Stomach (tissue), 4 donors: ENCODE results near the gene RNF4.

ENCODE experiments used
- EP300 ChIP-seq: sonication (generic); formaldehyde crosslinking; IDR thresholded peaks from one replicate; pipeline ENCODE4 v1.6.1; 2017; ENCODE audit warnings: antibody characterized with exemption
- POLR2A ChIP-seq, 4 donors: fragments of 450-650 bp; IDR thresholded peaks; one replicate each; pipeline ENCODE4 v1.6.1; 2016; ENCODE audit warnings: antibody characterized with exemption in 4 of 4, control low read depth in 2 of 4, mild to moderate bottlenecking in 1 of 4, moderate library complexity in 1 of 4
- POLR2AphosphoS5 ChIP-seq, 3 donors: sonication (generic); formaldehyde crosslinking; IDR thresholded peaks; one replicate each; pipeline ENCODE4 v1.6.1; 2016; ENCODE audit warnings: antibody characterized with exemption in 3 of 3
- TF ChIP-seq, protein P1 (sequence below), 7 experiments: fragments of 450-650 bp in 4 of 7; fragments of 200-600 bp in 3 of 7; sonication (generic) in 3 of 7; IDR thresholded peaks; one replicate each; pipeline ENCODE4 v1.5.1; 2016 to 2019; ENCODE audit warnings: antibody characterized with exemption in 7 of 7, control low read depth in 2 of 7, mild to moderate bottlenecking in 1 of 7

DNA sequence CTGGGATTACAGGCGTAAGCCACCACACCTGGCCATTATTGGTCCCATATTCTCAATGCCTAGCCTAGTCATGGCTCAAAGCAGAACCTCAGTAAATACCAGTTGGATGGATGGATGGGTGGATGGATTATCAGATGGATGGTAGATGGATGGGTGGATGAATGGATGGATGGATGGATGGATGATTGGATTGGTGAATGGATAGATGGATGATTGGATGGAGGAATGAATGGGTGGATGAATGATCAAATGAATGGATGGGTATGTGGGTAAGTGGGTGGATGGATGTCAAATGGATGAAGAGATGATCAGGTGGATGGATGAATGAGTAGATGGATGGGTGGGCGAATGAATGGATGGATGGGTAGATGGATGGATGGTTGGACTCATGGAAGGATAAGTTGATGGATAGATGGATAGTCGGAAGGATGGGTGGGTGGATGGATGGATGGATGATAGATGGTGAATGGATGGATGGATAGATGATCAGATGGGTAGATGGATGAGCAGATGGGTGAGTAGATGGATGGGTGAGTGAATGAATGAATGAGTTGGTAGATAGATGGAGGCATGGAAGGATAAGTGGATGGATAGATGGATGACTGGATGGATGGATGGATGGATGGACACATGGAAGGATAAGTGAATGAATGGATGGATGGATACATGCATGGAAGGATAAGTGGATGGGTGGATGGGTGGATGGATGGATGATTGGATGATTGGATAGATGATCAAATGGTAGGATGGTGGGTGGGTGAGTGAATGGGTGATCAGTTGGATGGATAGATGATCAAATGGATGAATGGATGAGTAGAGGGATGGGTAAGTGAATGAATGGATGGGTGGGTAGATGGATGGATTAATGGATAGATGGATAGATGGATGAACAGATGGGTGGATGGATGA is 22.0 kb upstream of the RNF4 start:
- TF ChIP-seq, protein P1, sequence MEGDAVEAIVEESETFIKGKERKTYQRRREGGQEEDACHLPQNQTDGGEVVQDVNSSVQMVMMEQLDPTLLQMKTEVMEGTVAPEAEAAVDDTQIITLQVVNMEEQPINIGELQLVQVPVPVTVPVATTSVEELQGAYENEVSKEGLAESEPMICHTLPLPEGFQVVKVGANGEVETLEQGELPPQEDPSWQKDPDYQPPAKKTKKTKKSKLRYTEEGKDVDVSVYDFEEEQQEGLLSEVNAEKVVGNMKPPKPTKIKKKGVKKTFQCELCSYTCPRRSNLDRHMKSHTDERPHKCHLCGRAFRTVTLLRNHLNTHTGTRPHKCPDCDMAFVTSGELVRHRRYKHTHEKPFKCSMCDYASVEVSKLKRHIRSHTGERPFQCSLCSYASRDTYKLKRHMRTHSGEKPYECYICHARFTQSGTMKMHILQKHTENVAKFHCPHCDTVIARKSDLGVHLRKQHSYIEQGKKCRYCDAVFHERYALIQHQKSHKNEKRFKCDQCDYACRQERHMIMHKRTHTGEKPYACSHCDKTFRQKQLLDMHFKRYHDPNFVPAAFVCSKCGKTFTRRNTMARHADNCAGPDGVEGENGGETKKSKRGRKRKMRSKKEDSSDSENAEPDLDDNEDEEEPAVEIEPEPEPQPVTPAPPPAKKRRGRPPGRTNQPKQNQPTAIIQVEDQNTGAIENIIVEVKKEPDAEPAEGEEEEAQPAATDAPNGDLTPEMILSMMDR (IDR thresholded peaks at IDR 0.05): no peak
- no peak for TF ChIP-seq EP300
- no peak for TF ChIP-seq POLR2A (IDR thresholded peaks at IDR 0.05)
- no peak for TF ChIP-seq POLR2AphosphoS5 (IDR thresholded peaks at IDR 0.05)
